Thyroid gland (tissue), 4 donors: ENCODE measurements around the gene SPATA31C2. TPM values are rescaled to one million over a fixed set of nuclear protein-coding genes. Genes with fewer than 3 reads are reported as not detected.

Experiments
- DNase-seq, 2 donors: peaks; one replicate each; pipeline ENCODE4 v3.0.0-alpha.2; 2019
- H3K27ac ChIP-seq, 3 donors: fragments of 200-600 bp; sonication (generic); 1 replicate in 2 of 3; 2 replicates in 1 of 3; pipeline ENCODE4 v1.5.1; 2016 to 2019; ENCODE audit warnings: mild to moderate bottlenecking in 1 of 3, moderate library complexity in 1 of 3
- H3K27me3 ChIP-seq: fragments of 200-600 bp; sonication (generic); one replicate; pipeline ENCODE4 v1.5.1; 2019
- H3K36me3 ChIP-seq, 2 donors: fragments of 200-600 bp; sonication (generic); one replicate each; pipeline ENCODE4 v1.5.1; 2016 to 2019
- H3K4me1 ChIP-seq, 2 donors: fragments of 200-600 bp; sonication (generic); one replicate each; pipeline ENCODE4 v1.5.1; 2017 to 2019
- H3K4me3 ChIP-seq, 3 donors: fragments of 200-600 bp; sonication (generic); replicated peaks in 1 of 3; 1 replicate in 2 of 3; 2 replicates in 1 of 3; pipeline ENCODE4 v1.5.1; 2016; ENCODE audit warnings: mild to moderate bottlenecking in 1 of 3
- H3K9me3 ChIP-seq: fragments of 200-600 bp; sonication (generic); one replicate; pipeline ENCODE4 v1.5.1; 2017
- CTCF ChIP-seq, 6 experiments: fragments of 200-600 bp in 3 of 6; fragments of 450-650 bp in 3 of 6; sonication (generic) in 3 of 6; IDR thresholded peaks; one replicate each; pipeline ENCODE4 v1.5.1; 2016 to 2019; ENCODE audit warnings: antibody characterized with exemption in 6 of 6, mild to moderate bottlenecking in 2 of 6, inconsistent platforms in 1 of 6, moderate library complexity in 1 of 6
- POLR2A ChIP-seq, 2 donors: fragments of 450-650 bp; IDR thresholded peaks; one replicate each; pipeline ENCODE4 v1.6.1; 2017; ENCODE audit warnings: antibody characterized with exemption in 2 of 2, mild to moderate bottlenecking in 2 of 2, moderate library complexity in 1 of 2
- WGBS, 2 donors: methylation state at CpG; one replicate each; pipeline ENCODE4 v1.1.5; 2017; 5-methylcytosine and 5-hydroxymethylcytosine counted together
- intact Hi-C: fragments of 100-400 bp; cut with DNase I; formaldehyde crosslinking; loops from one replicate; pipeline ENCODE4 v1.15.1; 2023
- total RNA-seq, 4 donors: library from RNA; depleted of rRNA; stranded (reverse); fragments of >200 nt; gene quantifications; one replicate each; pipeline ENCODE4 v1.2.3, GENCODE V29; 2016

The SPATA31C2 gene
- total RNA-seq, 4 donors from 2014 or later: 0.13 TPM; not detected in 3

GRCh38 chr9:88092797-88093331, 45.4 kb downstream of the SPATA31C2 start:
- WGBS, 2 donors: 72 to 74% methylated on average over 10 of the region's 10 CpGs
- intact Hi-C loops: no loop called here
- Histone ChIP-seq H3K4me3 (no peak overlapping the region), H3K27me3 (no peaks in the 10 kb centered on the region), H3K27ac (no peak overlapping the region), H3K9me3 (no peaks in the 10 kb centered on the region), H3K4me1 (no peaks in the 10 kb centered on the region), H3K36me3 (no peaks in the 10 kb centered on the region)
- DNase-seq: no peak
- TF ChIP-seq POLR2A (IDR thresholded peaks at IDR 0.05) (no peak), CTCF (IDR thresholded peaks at IDR 0.05) (no peak)

- Histone ChIP-seq H3K4me1 (no peaks in the 10 kb centered on the region), H3K27me3 (no peaks in the 10 kb centered on the region), H3K36me3 (no peaks in the 10 kb centered on the region), H3K27ac (no peak overlapping the region), H3K9me3 (no peaks in the 10 kb centered on the region), H3K4me3 (no peak overlapping the region)
- WGBS, 2 donors: 62 to 80% methylated on average over 4 of the region's 4 CpGs
- intact Hi-C loops: no loop called here
- DNase-seq: peak in 1 of 2 donors; percentile 5
- no peak for TF ChIP-seq POLR2A (IDR thresholded peaks at IDR 0.05)
- no peak for TF ChIP-seq CTCF (IDR thresholded peaks at IDR 0.05)
Measured at GRCh38 chr9:88090151-88090581, 48.1 kb downstream of the SPATA31C2 start.

GRCh38 chr9:88087906-88088305, 50.4 kb downstream of the SPATA31C2 start:
- DNase-seq: no peak
- Histone ChIP-seq H3K4me1 (no peaks in the 10 kb centered on the region), H3K36me3 (no peaks in the 10 kb centered on the region), H3K9me3 (no peaks in the 10 kb centered on the region), H3K4me3 (no peak overlapping the region), H3K27me3 (no peaks in the 10 kb centered on the region), H3K27ac (no peak overlapping the region)
- intact Hi-C loops: no loop called here
- 77 to 84% methylated on average over 6 of the region's 6 CpGs for WGBS, 2 donors
- TF ChIP-seq POLR2A (IDR thresholded peaks at IDR 0.05) (no peak), CTCF (IDR thresholded peaks at IDR 0.05) (no peak)

GRCh38 chr9:88085476-88085875, 52.8 kb downstream of the SPATA31C2 start:
- H3K27ac ChIP-seq: no peak overlapping the region
- H3K4me3 ChIP-seq: no peak overlapping the region
- H3K9me3 ChIP-seq: no peaks in the 10 kb centered on the region
- no peaks in the 10 kb centered on the region for H3K36me3 ChIP-seq
- H3K4me1 ChIP-seq: no peaks in the 10 kb centered on the region
- DNase-seq: no peak
- TF ChIP-seq CTCF (IDR thresholded peaks at IDR 0.05) (no peak), POLR2A (IDR thresholded peaks at IDR 0.05) (no peak)
- intact Hi-C loops: no loop called here
- 90 to 91% methylated on average over 5 of the region's 5 CpGs for WGBS, 2 donors
- no peaks in the 10 kb centered on the region for H3K27me3 ChIP-seq

GRCh38 chr9:88084357-88085183, 53.7 kb downstream of the SPATA31C2 start:
- Histone ChIP-seq H3K27me3 (no peaks in the 10 kb centered on the region), H3K4me3 (no peak overlapping the region), H3K36me3 (no peaks in the 10 kb centered on the region), H3K27ac (no peak overlapping the region), H3K4me1 (no peaks in the 10 kb centered on the region), H3K9me3 (no peaks in the 10 kb centered on the region)
- WGBS, 2 donors: 82 to 83% methylated on average over 5 of the region's 5 CpGs
- TF ChIP-seq POLR2A (IDR thresholded peaks at IDR 0.05) (no peak), CTCF (IDR thresholded peaks at IDR 0.05) (no peak)
- intact Hi-C loops: no loop called here
- DNase-seq: no peak
